SK-N-SH (cell line): ENCODE results near the gene PPP1R14D. TPM values are rescaled to one million over a fixed set of nuclear protein-coding genes. Genes with fewer than 3 reads are reported as not detected.

ENCODE experiments used
- CTCF ChIA-PET: fragments of 300-600, 350-600 bp; formaldehyde crosslinking; extraction: SDS; loops from one replicate; lab custom pipeline; 2021; lab: Yijun Ruan, JAX
- POLR2A ChIA-PET: fragments of 350-600 bp; sonication (Branson Sonifier 250); formaldehyde crosslinking; extraction: SDS; loops from one replicate; lab custom pipeline; 2020; ENCODE audit warnings: antibody characterized with exemption, inconsistent platforms; lab: Yijun Ruan, JAX
- DNase-seq: peaks from one replicate; pipeline ENCODE4 v3.0.0; 2012
- H2AFZ ChIP-seq: fragments of 200-600 bp; sonication (generic); 2 replicates; pipeline ENCODE4 v1.8.1; 2016; ENCODE audit warnings: antibody characterized with exemption, mild to moderate bottlenecking, low read depth
- H3F3A ChIP-seq: fragments of 200-600 bp; sonication (generic); replicated peaks from 2 replicates; pipeline ENCODE3; 2016; ENCODE audit warnings: antibody characterized with exemption, mild to moderate bottlenecking; ENCODE audit not compliant: insufficient read depth
- H3K27ac ChIP-seq, 2 experiments: fragments of 200-500 bp in 1 of 2; fragments of 200-600 bp in 1 of 2; sonication (Bioruptor generic) in 1 of 2; sonication (generic), shearing (Covaris generic) in 1 of 2; 2 replicates each; pipeline versions ENCODE4 v1.5.1 to v1.6.1; 2014 to 2016; ENCODE audit warnings: low read depth in 2 of 2, inconsistent platforms in 1 of 2, low read length in 1 of 2, mild to moderate bottlenecking in 1 of 2, mixed read lengths in 1 of 2
- H3K27me3 ChIP-seq: fragments of 200-600 bp; sonication (generic), shearing (Covaris generic); 2 replicates; pipeline ENCODE4 v1.6.1; 2016; ENCODE audit warnings: mixed run types; ENCODE audit not compliant: insufficient read depth
- H3K36me3 ChIP-seq, 2 experiments: fragments of 200-500 bp in 1 of 2; fragments of 200-600 bp in 1 of 2; sonication (Bioruptor generic) in 1 of 2; sonication (generic) in 1 of 2; replicated peaks in 1 of 2; 2 replicates each; pipeline versions ENCODE3 to v1.5.1; 2014 to 2016; ENCODE audit warnings: low read length in 1 of 2, mild to moderate bottlenecking in 1 of 2; ENCODE audit not compliant: insufficient read depth in 2 of 2, control insufficient read depth in 1 of 2
- H3K4me1 ChIP-seq, 2 experiments: fragments of 200-500 bp in 1 of 2; fragments of 200-600 bp in 1 of 2; sonication (Bioruptor generic) in 1 of 2; sonication (generic), shearing (Covaris generic) in 1 of 2; 2 replicates each; pipeline versions ENCODE4 v1.5.1 to v1.6.1; 2014 to 2016; ENCODE audit warnings: low read depth in 1 of 2, low read length in 1 of 2, mixed run types in 1 of 2; ENCODE audit not compliant: insufficient read depth in 2 of 2, control insufficient read depth in 1 of 2
- H3K4me2 ChIP-seq: fragments of 200-600 bp; sonication (generic), shearing (Covaris generic); 2 replicates; pipeline ENCODE4 v1.6.1; 2017; ENCODE audit warnings: mixed run types
- H3K4me3 ChIP-seq, 2 experiments: fragments of 200-500 bp in 1 of 2; fragments of 200-600 bp in 1 of 2; sonication (Bioruptor generic) in 1 of 2; sonication (generic), shearing (Covaris generic) in 1 of 2; 2 replicates each; pipeline versions ENCODE4 v1.5.1 to v1.8.1; 2014 to 2016; ENCODE audit warnings: low read depth in 2 of 2, inconsistent platforms in 1 of 2, low read length in 1 of 2, mild to moderate bottlenecking in 1 of 2, mixed read lengths in 1 of 2, moderate library complexity in 1 of 2
- H3K79me2 ChIP-seq: fragments of 200-600 bp; sonication (generic); 2 replicates; pipeline ENCODE4 v1.8.1; 2017; ENCODE audit warnings: mild to moderate bottlenecking; ENCODE audit not compliant: insufficient read depth
- H3K9ac ChIP-seq: fragments of 200-600 bp; sonication (generic); 2 replicates; pipeline ENCODE4 v1.6.1; 2017; ENCODE audit warnings: mixed run types
- H3K9me2 ChIP-seq: fragments of 200-600 bp; sonication (generic); 2 replicates; pipeline ENCODE4 v1.6.1; 2017; ENCODE audit warnings: mixed run types
- H3K9me3 ChIP-seq: fragments of 200-600 bp; sonication (generic); 2 replicates; pipeline ENCODE4 v1.6.1; 2017; ENCODE audit warnings: mixed run types, mild to moderate bottlenecking, moderate library complexity
- H4K20me1 ChIP-seq: fragments of 200-600 bp; sonication (generic); 2 replicates; pipeline ENCODE4 v1.6.1; 2017; ENCODE audit warnings: mild to moderate bottlenecking, mixed run types; ENCODE audit not compliant: insufficient read depth
- FOSL2 ChIP-seq: IDR thresholded peaks from 2 replicates; pipeline ENCODE4 v1.4.0; 2012; ENCODE audit warnings: low read depth, mild to moderate bottlenecking, moderate library complexity, borderline replicate concordance
- FOXJ3 ChIP-seq: sonication (generic); formaldehyde crosslinking; IDR thresholded peaks from 2 replicates; pipeline ENCODE4 v1.5.1; 2020; ENCODE audit warnings: mild to moderate bottlenecking, missing genetic modification reagents
- FOXM1 ChIP-seq: IDR thresholded peaks from 2 replicates; pipeline ENCODE4 v1.4.0; 2012; ENCODE audit warnings: low read depth, mild to moderate bottlenecking
- JUND ChIP-seq: IDR thresholded peaks from 2 replicates; pipeline ENCODE4 v1.4.0; 2012
- MEF2A ChIP-seq: IDR thresholded peaks from 2 replicates; pipeline ENCODE4 v1.4.0; 2012; ENCODE audit warnings: low read depth, borderline replicate concordance
- NRF1 ChIP-seq: IDR thresholded peaks from 2 replicates; pipeline ENCODE4 v1.6.1; 2012; ENCODE audit warnings: low read depth, mild to moderate bottlenecking, low read length
- RXRA ChIP-seq: IDR thresholded peaks from 2 replicates; pipeline ENCODE4 v1.4.0; 2012; ENCODE audit warnings: low read depth, mild to moderate bottlenecking, borderline replicate concordance
- SIN3A ChIP-seq: IDR thresholded peaks from 2 replicates; pipeline ENCODE4 v1.6.1; 2012; ENCODE audit warnings: low read depth, mild to moderate bottlenecking, low read length, moderate library complexity, borderline replicate concordance
- USF1 ChIP-seq: IDR thresholded peaks from 2 replicates; pipeline ENCODE4 v1.4.0; 2012; ENCODE audit warnings: low read depth, borderline replicate concordance
- WGBS: methylation state at CpG from one replicate; pipeline ENCODE4 v1.1.6; 2017; ENCODE audit warnings: low lambda C conversion rate; 5-methylcytosine and 5-hydroxymethylcytosine counted together
- polyA plus RNA-seq, 3 experiments: library from polyadenylated mRNA; depleted of rRNA; stranded (reverse); fragments of >200 nt; gene quantifications; 2 replicates each; pipeline ENCODE4 v1.2.3, GENCODE V29; 2012
- TF ChIP-seq, protein P1 (sequence below): IDR thresholded peaks from 2 replicates; pipeline ENCODE4; 2012
- TF ChIP-seq, protein P2 (sequence below): IDR thresholded peaks from 2 replicates; pipeline ENCODE4 v1.4.0; 2012; ENCODE audit warnings: low read depth, borderline replicate concordance

PPP1R14D gene
- polyA plus RNA-seq, 1 of the 3 experiments (the other 2 are of a cell fraction), result not detected

GRCh38 chr15:40767838-40768500, 60.5 kb downstream of the PPP1R14D start (continued):
- TF ChIP-seq MEF2A, result no peak
- TF ChIP-seq FOXJ3 (CRISPR knock-in tag), result no peak
- no peak for TF ChIP-seq FOXM1
- no peak for TF ChIP-seq RXRA
- TF ChIP-seq, protein P1, sequence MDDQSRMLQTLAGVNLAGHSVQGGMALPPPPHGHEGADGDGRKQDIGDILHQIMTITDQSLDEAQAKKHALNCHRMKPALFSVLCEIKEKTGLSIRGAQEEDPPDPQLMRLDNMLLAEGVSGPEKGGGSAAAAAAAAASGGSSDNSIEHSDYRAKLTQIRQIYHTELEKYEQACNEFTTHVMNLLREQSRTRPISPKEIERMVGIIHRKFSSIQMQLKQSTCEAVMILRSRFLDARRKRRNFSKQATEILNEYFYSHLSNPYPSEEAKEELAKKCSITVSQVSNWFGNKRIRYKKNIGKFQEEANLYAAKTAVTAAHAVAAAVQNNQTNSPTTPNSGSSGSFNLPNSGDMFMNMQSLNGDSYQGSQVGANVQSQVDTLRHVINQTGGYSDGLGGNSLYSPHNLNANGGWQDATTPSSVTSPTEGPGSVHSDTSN, result no peak
- no peak for TF ChIP-seq SIN3A
- TF ChIP-seq USF1, result no peak
- TF ChIP-seq JUND, result no peak
- no peak for TF ChIP-seq NRF1

DNA sequence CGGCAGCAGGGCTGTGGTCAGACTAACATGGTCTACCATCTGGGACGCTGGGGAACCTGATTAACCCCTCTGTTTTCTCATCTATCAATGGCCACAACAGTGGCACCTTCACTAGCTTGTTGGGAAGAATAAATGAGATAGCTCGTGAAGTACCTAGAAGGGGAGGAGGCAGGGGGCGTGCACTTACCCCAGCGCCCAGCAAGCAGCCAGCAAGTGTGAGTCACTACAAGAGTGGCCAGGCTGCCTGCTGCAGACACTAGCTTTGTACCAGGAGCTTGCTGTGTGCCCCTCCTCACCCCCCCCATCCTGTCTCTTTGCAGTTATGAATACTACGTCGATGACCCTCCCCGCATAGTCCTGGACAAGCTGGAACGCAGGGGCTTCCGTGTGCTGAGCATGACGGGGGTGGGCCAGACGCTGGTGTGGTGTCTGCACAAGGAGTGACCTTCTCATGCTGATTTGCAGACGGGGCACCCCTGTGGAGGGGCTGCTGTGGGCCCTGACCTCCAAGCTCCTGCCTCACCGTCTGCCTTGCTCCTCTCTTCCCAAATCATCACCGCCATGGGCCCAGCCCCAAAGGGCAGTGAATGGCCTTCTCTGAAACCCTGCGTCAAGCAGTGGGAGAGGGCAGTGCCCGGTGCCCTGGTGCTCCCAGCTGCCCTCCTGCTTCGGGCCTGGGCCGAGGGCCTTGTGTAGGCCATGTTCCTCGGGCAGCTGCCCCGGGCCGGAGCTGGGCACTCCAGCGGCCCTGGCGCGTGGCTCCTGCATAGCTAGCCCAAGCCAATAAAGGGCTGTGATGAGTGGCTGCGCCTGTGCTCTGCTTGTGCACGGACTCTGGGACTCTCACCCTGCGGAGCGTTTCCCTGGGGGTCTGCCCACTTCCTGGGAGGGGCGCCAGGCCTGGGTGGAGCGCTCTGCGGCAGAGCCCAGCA, 61.3 kb downstream of the PPP1R14D start:
- WGBS, result 75% methylated on average over 22 of the region's 32 CpGs
- Histone ChIP-seq H3K27ac (peak overlapping the region in 1 of 2 experiments; percentile 73; a peak in 2 of 4 replicates), H3F3A (peaks cover 12% of the 10 kb centered on the region), H3K9me3 (no peaks in the 10 kb centered on the region), H3K9ac (no peak overlapping the region), H2AFZ (no peak overlapping the region), H3K4me1 (peaks cover 42 to 79% of the 10 kb centered on the region in 2 experiments; a peak in 3 of 4 replicates), H3K4me3 (no peak overlapping the region), H4K20me1 (no peaks in the 10 kb centered on the region), H3K27me3 (no peaks in the 10 kb centered on the region), H3K79me2 (no peaks in the 10 kb centered on the region), H3K36me3 (peaks cover 0 to 4% of the 10 kb centered on the region in 2 experiments), H3K4me2 (peak overlapping the region; percentile 42; the same call in 1 of the 2 replicates), H3K9me2 (no peaks in the 10 kb centered on the region)
- ChIA-PET CTCF (interaction anchor here (1.3 to 31.8 kb wide), 5 partner anchors 16 to 90 kb away, joined by 3 to 555 read pairs (median 4); partner anchors contain the start of gene RMDN3), POLR2A (interaction anchor here (1.6 kb wide), 1 partner anchor 10 kb away, joined by 3 read pairs; no protein-coding TSS in a partner anchor)
- TF ChIP-seq FOSL2 (peak; percentile 63; the same call in 1 of the 2 replicates), FOXM1 (no peak)
- TF ChIP-seq, protein P2, sequence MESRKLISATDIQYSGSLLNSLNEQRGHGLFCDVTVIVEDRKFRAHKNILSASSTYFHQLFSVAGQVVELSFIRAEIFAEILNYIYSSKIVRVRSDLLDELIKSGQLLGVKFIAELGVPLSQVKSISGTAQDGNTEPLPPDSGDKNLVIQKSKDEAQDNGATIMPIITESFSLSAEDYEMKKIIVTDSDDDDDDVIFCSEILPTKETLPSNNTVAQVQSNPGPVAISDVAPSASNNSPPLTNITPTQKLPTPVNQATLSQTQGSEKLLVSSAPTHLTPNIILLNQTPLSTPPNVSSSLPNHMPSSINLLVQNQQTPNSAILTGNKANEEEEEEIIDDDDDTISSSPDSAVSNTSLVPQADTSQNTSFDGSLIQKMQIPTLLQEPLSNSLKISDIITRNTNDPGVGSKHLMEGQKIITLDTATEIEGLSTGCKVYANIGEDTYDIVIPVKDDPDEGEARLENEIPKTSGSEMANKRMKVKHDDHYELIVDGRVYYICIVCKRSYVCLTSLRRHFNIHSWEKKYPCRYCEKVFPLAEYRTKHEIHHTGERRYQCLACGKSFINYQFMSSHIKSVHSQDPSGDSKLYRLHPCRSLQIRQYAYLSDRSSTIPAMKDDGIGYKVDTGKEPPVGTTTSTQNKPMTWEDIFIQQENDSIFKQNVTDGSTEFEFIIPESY, result no peak
- peak; percentile 33 for DNase-seq
